ENCODE results near the gene TGM3.

DNA sequence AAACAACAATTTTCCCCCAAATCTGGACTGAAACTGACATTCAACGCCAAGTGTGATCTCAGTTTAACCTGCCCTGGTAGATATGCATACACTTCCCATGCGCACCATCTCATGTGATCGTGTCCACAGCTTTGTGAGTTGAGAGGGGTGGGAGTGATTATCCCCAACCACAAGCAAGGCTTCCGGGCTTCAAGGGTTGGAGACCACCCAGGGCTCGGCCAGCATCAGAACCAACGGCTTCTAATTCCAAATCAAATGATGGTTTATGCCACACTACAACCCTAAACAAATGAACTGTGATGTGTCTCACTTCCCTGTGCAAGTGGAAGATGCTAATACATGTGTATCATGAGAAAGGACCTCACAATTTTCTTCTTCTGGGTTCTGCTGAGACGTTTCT lies 515 bp upstream of the TGM3 start:
- TF ChIP-seq, protein P1, sequence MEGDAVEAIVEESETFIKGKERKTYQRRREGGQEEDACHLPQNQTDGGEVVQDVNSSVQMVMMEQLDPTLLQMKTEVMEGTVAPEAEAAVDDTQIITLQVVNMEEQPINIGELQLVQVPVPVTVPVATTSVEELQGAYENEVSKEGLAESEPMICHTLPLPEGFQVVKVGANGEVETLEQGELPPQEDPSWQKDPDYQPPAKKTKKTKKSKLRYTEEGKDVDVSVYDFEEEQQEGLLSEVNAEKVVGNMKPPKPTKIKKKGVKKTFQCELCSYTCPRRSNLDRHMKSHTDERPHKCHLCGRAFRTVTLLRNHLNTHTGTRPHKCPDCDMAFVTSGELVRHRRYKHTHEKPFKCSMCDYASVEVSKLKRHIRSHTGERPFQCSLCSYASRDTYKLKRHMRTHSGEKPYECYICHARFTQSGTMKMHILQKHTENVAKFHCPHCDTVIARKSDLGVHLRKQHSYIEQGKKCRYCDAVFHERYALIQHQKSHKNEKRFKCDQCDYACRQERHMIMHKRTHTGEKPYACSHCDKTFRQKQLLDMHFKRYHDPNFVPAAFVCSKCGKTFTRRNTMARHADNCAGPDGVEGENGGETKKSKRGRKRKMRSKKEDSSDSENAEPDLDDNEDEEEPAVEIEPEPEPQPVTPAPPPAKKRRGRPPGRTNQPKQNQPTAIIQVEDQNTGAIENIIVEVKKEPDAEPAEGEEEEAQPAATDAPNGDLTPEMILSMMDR (IDR thresholded peaks at IDR 0.05), result no peak
- TF ChIP-seq POLR2A (IDR thresholded peaks at IDR 0.05), result no peak

Measured in lower leg skin (tissue), 3 donors.